Prostate gland (tissue), 2 donors: ENCODE results near the gene JAGN1.

Experiments used
- CTCF ChIP-seq, 4 experiments: fragments of 200-600 bp in 2 of 4; fragments of 450-650 bp in 2 of 4; sonication (generic) in 2 of 4; IDR thresholded peaks; 1 replicate in 3 of 4; 2 replicates in 1 of 4; pipeline ENCODE4 v1.5.1; 2016 to 2019; ENCODE audit warnings: antibody characterized with exemption in 4 of 4, mild to moderate bottlenecking in 2 of 4, moderate library complexity in 2 of 4
- POLR2A ChIP-seq: fragments of 450-650 bp; IDR thresholded peaks from one replicate; pipeline ENCODE4 v1.6.1; 2016; ENCODE audit warnings: antibody characterized with exemption, mild to moderate bottlenecking
- POLR2AphosphoS5 ChIP-seq: sonication (generic); formaldehyde crosslinking; IDR thresholded peaks from one replicate; pipeline ENCODE4 v1.6.1; 2017; ENCODE audit warnings: antibody characterized with exemption

- no peak for TF ChIP-seq CTCF (IDR thresholded peaks at IDR 0.05)
- no peak for TF ChIP-seq POLR2A
- TF ChIP-seq POLR2AphosphoS5: no peak
Observed at GRCh38 chr3:9935966-9936510, 45.6 kb downstream of the JAGN1 start.
